HG02610 (cell line): Measurements from ENCODE around the gene DAB1.

ENCODE experiments used
- ATAC-seq: cut with Tn5 transposase; IDR thresholded peaks from one replicate; pipeline ENCODE4 v1.9.1; 2021; ENCODE audit warnings: mild to moderate bottlenecking, moderate library complexity; ENCODE audit not compliant: unreplicated experiment

The DAB1 gene

GRCh38 chr1:56963667-56964066 is 460.2 kb downstream of the DAB1 start:
- ATAC-seq = no peak

GRCh38 chr1:56961426-56961825 is 462.4 kb downstream of the DAB1 start:
- ATAC-seq = no peak

GRCh38 chr1:56958526-56958925 is 465.3 kb downstream of the DAB1 start:
- ATAC-seq = no peak

GRCh38 chr1:56957931-56958330 is 465.9 kb downstream of the DAB1 start:
- ATAC-seq = no peak

- no peak for ATAC-seq
Observed at GRCh38 chr1:56954664-56955063, 469.2 kb downstream of the DAB1 start.

- no peak for ATAC-seq
Observed at GRCh38 chr1:56953386-56953785, 470.5 kb downstream of the DAB1 start.

GRCh38 chr1:56952501-56952900 is 471.4 kb downstream of the DAB1 start:
- no peak for ATAC-seq

GRCh38 chr1:56948403-56949023 is 475.3 kb downstream of the DAB1 start:
- ATAC-seq = no peak
